VCaP (cell line): ENCODE data around the gene CFAP251.

Source experiments
- H3K27ac ChIP-seq: fragments of 450-650 bp; 2 replicates; pipeline ENCODE4 v1.5.1; 2017
- TF ChIP-seq, protein P1 (sequence below): fragments of 450-650 bp; conservative IDR thresholded peaks from 2 replicates; pipeline ENCODE4 v1.5.1; 2017; ENCODE audit warnings: mild to moderate bottlenecking, moderate library complexity

The CFAP251 gene

DNA sequence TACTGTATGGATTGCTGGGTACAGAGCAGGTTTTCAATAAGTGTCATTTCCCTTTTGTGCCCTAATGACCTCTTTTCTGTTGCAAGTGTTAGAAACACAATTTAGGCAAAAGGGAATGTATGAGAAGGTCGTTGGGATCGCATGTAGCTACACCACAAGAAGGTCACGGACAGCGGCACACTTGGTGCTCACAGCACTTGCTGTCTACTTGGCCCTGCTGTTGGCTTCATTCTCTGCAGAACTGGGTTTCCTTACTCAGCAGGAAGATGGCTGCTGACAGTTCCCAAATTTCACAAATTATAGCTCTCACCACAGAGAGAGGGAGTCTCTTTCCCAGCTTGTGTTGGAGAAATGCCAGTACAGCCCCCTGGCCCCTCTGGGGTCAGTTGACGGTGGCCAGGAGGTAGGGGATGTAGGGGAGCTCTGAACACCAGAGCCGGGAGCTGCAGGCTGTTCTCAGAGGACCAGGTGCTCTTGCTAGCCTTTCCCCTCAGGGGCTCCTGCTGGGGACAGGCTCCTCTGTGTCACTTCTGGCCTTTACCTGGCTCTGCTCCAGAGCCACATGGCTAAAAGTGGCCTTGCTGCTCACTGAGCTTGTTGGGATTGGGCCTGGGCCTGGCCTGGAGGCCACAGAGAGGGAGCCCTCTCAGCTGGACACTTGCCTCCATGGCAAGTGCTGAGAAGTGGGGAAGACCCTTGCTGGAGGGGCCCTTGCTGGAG, 52.3 kb downstream of the CFAP251 start:
- H3K27ac ChIP-seq, result no peak overlapping the region
- TF ChIP-seq, protein P1, sequence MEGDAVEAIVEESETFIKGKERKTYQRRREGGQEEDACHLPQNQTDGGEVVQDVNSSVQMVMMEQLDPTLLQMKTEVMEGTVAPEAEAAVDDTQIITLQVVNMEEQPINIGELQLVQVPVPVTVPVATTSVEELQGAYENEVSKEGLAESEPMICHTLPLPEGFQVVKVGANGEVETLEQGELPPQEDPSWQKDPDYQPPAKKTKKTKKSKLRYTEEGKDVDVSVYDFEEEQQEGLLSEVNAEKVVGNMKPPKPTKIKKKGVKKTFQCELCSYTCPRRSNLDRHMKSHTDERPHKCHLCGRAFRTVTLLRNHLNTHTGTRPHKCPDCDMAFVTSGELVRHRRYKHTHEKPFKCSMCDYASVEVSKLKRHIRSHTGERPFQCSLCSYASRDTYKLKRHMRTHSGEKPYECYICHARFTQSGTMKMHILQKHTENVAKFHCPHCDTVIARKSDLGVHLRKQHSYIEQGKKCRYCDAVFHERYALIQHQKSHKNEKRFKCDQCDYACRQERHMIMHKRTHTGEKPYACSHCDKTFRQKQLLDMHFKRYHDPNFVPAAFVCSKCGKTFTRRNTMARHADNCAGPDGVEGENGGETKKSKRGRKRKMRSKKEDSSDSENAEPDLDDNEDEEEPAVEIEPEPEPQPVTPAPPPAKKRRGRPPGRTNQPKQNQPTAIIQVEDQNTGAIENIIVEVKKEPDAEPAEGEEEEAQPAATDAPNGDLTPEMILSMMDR, result no peak

DNA sequence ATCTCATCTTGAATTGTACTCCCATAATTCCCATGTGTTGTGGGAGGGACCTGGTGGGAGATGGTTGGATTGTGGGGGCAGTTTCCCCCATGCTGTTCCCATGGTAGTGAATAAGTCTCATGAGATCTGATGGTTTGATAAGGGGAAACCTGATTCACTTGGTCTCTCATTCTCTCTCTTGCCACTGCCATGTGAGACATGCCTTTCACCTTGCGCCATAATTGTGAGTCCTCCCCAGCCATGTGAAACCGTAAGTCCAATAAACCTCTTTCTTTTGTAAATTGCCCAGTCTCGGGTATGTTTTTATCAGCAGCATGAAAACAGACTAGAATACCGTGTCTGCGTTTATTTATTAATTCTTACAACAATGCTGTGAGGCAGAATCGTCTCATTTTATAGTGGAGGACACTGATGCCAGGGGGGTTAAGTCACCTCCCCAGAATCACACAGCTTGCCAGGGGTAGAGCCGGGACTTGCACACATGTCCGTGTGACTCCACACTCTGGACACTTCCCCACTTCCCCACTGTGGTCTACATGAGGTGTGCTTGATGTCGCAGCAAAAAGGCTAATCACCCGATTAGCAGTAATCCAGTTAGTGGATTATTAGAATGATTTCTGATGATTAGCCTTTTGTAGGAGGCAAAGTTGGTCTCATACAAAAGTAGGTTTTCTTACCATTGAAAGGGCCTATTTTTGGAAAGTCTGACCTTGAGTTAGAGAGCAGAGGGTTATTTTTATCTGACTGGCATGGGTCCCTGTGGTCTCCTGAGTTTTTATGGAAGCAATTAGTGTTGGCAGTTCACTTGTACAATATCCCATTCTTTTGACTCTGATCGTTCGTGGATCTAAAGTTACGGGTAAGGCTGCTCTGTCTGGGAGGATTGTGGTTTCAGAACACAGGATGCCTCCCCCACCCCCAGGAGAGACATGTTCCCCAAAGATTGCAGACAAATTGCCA, 55.9 kb downstream of the CFAP251 start:
- H3K27ac ChIP-seq, result no peak overlapping the region
- TF ChIP-seq, protein P1, result no peak

DNA sequence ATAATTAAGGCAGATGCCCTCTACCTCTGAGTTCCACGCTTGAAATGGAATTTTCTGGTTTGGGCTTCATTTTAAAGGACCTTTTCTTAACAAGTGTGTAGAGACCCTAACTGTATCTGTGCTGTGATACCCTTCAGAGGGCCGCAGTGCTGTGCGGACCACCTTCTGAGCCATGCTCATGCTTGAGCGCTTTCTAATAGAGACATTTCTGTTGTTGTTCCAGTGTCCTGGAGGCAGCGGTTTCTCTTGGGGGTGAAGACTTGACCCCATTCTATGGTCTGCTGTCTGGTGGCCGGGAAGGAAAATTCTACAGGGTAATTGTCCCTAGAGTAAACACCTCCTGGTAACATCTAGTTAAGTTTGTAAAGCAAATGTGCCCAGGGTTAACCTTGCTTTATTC, 56.6 kb downstream of the CFAP251 start:
- H3K27ac ChIP-seq, result no peak overlapping the region
- TF ChIP-seq, protein P1, result no peak

DNA sequence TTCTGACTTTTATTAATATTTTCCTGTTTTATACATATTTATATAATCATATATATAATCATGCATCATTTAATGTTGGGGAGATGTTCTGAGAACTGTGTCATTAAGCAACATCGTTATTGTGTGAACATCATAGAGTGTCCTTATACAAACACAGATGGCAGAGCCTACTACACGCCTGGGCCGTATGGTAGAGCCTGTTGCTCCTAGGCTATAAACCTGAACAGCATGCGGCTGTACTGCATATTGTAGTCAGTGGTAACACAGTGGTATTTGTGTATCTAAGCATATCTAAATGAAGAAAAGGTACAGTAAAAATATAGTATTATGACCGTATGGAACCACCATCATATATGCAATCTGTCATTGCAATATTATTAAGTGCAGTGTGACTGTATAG, 58.6 kb downstream of the CFAP251 start:
- no peak overlapping the region for H3K27ac ChIP-seq

DNA sequence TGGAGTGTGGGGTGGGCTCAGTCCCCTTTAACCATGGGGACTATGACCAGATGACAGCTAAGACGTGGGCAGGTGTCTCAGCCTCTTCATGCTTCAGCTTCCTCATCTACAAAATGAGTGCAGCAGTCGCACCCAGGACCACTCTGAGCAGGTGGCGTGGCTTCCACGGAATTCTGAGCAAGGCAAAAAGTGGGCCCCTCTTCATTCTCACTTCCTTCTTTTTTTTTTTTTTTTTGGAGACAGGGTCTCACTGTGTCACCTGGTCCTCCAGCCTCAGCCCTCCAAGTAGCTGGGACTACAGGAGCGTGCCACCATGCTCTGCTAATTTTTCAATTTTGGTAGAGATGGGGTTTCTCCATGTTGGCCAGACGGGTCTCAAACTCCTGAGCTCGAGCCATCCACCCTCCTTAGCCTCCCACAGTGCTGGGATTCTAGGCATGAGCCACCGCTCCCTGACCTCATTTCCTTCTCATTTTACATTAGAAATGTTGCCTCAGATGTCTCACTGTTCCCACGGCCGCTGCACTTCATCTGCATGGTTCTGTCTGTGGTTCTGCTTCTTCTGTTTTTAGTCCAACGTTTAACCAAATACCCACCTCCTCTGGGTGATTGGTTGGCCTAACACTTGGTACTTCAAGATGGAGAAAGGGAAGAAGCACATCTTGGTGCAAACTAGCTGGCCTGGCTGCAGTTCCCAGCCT, 61.9 kb downstream of the CFAP251 start:
- TF ChIP-seq, protein P1, result no peak
- H3K27ac ChIP-seq, result no peak overlapping the region

More for the DNA sequence above, 58.6 kb downstream of the CFAP251 start:
- TF ChIP-seq, protein P1, result no peak

GRCh38 chr12:121980892-121981272, 62.5 kb downstream of the CFAP251 start:
- H3K27ac ChIP-seq, result no peak overlapping the region
- TF ChIP-seq, protein P1, result no peak

DNA sequence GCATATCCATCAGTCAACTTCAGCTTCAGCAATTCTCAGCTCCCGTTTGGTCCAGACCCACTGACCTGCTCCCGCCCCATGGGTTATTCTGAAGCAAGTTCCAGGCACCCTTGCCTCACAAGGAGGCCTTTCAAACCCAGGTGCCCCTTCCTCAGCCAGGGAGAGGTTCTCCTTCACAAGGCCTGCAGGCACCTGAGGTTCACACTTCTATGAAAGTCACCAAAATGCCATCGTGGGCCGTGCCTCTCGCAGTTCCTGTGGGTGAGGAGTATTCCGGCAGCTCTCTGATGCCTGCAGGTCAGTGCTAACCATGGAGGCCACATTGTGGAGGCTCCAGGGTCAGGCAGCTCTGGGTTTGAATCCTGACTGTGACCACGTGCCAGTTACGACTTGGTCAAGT, 63.1 kb downstream of the CFAP251 start:
- TF ChIP-seq, protein P1, result no peak
- no peak overlapping the region for H3K27ac ChIP-seq
